Stomach smooth muscle (tissue), 2 donors: ENCODE data around the gene APBB2.
A peak's percentile ranks its signal among the peaks of the same experiment; 100 is the strongest.

Experiments used
- H3K27ac ChIP-seq: one replicate; pipeline ENCODE4 v1.7.0; 2013; ENCODE audit warnings: mild to moderate bottlenecking, low read length, inconsistent platforms
- H3K27me3 ChIP-seq, 2 donors: one replicate each; pipeline ENCODE4 v1.7.0; 2013; ENCODE audit warnings: low read length in 2 of 2; ENCODE audit not compliant: insufficient read depth in 2 of 2, control insufficient read depth in 1 of 2
- H3K36me3 ChIP-seq, 2 donors: one replicate each; pipeline ENCODE4 v1.7.0; 2013; ENCODE audit warnings: low read length in 2 of 2; ENCODE audit not compliant: control insufficient read depth in 2 of 2, insufficient read depth in 2 of 2
- H3K4me1 ChIP-seq: one replicate; pipeline ENCODE4 v1.7.0; 2013; ENCODE audit warnings: low read length; ENCODE audit not compliant: control insufficient read depth, insufficient read depth
- H3K4me3 ChIP-seq, 2 donors: one replicate each; pipeline ENCODE4 v1.7.0; 2013; ENCODE audit warnings: low read length in 2 of 2
- H3K9ac ChIP-seq, 2 donors: one replicate each; pipeline ENCODE4 v1.7.0; 2013; ENCODE audit warnings: low read length in 2 of 2, mild to moderate bottlenecking in 1 of 2
- H3K9me3 ChIP-seq, 2 donors: one replicate each; pipeline ENCODE4 v1.7.0; 2013; ENCODE audit warnings: low read length in 2 of 2; ENCODE audit not compliant: control insufficient read depth in 2 of 2
- donor health status: healthy.
- donor health status: Pancreatic carcinoma.

Gene APBB2

DNA sequence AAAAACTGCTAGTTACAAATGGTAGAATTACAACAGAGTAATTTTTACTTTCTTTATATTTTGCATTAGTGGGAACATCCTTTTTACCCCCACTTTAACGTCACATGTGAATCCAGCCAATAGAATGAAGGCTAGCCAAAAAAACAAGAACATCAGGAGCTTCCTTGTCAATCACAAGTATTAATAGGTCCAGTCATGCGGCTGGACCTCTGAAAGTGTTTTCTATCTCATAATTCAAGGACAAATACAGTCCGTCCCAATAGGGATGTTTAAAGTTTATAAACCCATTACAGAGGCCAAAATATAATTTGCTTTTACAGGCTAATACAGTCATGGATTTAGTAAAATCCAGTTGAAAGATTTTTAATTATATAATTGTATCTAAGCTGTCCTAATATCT lies 110.7 kb downstream of the APBB2 start:
- Histone ChIP-seq H3K9ac (no peak overlapping the region), H3K4me3 (no peak overlapping the region), H3K4me1 (peaks cover under 1% of the 10 kb centered on the region), H3K36me3 (no peaks in the 10 kb centered on the region), H3K27me3 (no peaks in the 10 kb centered on the region), H3K9me3 (no peaks in the 10 kb centered on the region), H3K27ac (no peak overlapping the region)

DNA sequence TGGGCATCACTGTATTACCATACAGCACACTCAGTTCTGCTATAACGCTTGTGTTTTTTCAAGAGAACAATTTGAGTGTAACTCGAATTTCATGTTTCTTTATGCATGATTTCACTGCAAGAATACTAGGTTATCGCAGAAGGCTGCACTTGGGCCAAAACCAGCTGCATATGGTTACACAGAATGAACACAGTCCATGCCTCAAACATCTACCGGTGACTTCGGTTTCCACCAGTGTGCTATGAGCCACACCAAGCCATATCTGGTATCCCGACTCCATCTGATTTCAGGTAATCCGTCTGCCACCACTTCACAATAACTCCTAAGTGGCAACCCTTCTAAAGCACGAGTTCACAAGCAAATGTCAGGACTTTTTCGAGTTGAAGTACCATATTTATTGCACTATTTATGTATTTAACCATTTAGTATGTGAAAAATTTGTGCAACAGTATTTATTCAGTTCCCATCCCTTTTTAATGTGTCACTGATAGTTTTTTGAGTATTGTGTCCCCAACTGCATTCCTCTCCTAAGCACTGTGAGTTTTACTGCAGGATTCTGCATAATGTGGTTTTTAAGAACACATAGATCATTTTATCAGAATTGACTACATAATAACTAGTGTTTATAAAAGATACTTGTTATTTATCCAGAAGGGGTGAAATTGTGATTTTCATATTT lies 111.8 kb downstream of the APBB2 start:
- Histone ChIP-seq H3K9ac (no peak overlapping the region), H3K27me3 (no peaks in the 10 kb centered on the region), H3K4me3 (no peak overlapping the region), H3K36me3 (no peaks in the 10 kb centered on the region), H3K27ac (no peak overlapping the region), H3K4me1 (peaks cover 8% of the 10 kb centered on the region), H3K9me3 (no peaks in the 10 kb centered on the region)

DNA sequence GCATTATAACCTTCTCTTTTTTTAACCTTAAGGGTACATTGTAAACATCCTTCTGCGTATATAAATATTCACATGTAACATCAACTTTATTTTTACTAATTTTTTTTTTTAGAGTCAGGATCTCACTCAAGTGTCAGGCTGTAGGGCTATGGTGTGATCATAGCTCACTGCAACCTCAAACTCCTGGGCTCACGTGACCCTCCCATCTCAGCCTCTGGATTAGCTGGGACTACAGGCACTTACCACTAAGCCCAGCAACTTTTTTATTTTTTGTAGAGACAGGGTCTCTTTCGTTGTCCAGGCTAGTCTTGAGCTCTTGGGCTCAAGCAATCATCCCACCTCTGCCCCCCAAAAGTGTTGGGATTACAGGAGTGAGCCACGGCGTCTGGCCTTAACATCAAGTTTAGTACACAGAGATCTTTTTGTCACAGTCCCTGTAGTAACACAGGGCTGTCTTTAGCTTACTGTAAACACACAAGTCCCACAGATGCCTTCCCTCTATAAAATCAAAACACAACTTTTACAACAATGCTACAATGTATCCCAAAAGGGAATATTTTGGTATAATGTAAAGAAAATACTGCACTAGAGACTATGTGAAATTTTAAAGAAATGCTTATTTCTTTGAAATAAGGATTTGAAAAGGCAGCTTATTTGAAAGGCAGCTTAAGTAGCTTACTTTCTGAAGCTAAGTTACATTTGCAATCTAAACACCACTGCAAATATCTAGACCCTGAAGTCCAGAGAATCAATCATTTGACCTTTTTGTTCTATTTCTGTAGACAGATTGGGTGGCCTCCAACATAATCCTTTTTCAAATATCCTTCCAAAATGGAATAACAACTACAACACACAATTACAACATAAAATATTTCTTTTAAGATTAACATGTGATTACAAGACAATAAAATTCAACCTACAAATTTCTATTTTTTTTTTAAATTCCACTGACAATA lies 116.0 kb downstream of the APBB2 start:
- no peaks in the 10 kb centered on the region for H3K9me3 ChIP-seq
- H3K9ac ChIP-seq, result no peak overlapping the region
- no peaks in the 10 kb centered on the region for H3K27me3 ChIP-seq
- H3K27ac ChIP-seq, result no peak overlapping the region
- H3K4me1 ChIP-seq, result peaks cover 8% of the 10 kb centered on the region
- peak overlapping the region in 1 of 2 donors; percentile 3 for H3K4me3 ChIP-seq
- H3K36me3 ChIP-seq, result no peaks in the 10 kb centered on the region

DNA sequence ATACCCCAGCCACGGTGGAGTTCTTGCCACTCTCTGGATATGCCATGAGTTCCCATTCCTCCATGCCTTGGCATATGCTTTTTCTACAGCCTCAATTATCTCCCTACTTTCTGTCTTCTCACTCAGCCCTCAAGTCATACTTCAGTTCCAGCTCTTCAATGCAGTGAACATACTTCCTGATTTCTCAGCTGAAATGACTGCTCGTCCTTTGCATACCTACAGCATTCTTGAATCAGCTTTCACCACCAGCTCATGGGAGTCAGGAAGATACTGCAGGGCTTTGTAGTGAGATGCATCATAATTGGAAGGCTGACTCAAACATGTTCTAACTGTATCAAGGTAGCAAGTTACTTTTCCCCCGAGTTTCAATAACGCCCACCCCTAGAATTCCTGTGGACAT lies 118.4 kb downstream of the APBB2 start:
- H3K9me3 ChIP-seq, result no peaks in the 10 kb centered on the region
- H3K9ac ChIP-seq, result no peak overlapping the region
- H3K27me3 ChIP-seq, result no peaks in the 10 kb centered on the region
- H3K4me3 ChIP-seq, result no peak overlapping the region
- no peak overlapping the region for H3K27ac ChIP-seq
- H3K36me3 ChIP-seq, result no peaks in the 10 kb centered on the region
- H3K4me1 ChIP-seq, result peaks cover 8% of the 10 kb centered on the region

DNA sequence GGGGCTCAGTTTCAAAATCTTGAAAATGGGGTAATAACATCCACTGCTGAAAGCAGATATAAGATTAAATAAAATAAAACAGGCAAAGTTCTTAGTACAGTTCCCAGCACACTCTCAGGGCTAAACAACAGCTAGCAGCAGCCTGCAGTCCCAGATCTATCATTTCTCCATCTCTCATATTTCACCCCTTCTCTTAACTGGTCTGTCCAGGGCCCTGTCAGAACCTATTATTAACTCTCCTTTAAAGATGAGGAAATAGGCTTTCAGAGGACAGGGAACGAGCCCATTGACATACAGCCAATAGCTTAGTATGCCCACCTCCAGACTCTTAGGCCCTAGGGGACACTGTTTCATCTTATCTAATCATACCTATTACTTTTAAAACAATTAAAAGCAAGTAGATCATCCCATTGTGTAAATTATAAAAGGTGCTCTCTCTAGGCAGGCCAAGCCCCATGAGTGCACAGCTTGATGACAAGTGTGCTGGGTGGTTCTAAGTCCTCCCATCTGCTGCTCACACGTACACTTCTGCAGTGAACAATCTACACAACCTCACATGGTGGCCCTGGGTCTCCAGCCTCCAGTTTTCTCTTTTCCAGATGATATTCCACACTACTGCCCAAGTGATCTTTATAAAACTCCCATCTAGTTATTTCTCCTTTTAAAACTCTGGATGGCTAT lies 119.0 kb downstream of the APBB2 start:
- peaks cover 8% of the 10 kb centered on the region for H3K4me1 ChIP-seq
- no peaks in the 10 kb centered on the region for H3K27me3 ChIP-seq
- no peak overlapping the region for H3K4me3 ChIP-seq
- H3K36me3 ChIP-seq, result no peaks in the 10 kb centered on the region
- no peak overlapping the region for H3K27ac ChIP-seq
- no peaks in the 10 kb centered on the region for H3K9me3 ChIP-seq
- H3K9ac ChIP-seq, result no peak overlapping the region

DNA sequence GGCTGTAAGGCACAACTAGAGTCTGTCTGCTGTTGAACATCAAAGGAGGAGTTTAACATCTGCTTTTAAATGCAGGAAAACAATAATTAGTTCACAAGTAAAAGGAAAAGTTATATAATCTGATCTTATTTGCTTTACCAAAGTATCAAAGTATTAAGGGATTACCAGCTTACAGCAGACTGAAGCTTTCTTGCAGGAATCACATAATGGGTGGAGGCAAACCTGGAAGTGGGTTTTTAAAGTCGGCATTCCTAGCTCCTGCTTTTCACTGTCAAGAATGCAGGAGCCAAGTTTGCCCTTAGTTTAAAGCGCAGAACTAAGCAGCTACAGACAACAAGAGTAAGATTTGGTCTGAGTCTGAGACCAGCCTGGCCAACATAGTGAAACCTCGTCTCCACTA lies 122.2 kb downstream of the APBB2 start:
- H3K27me3 ChIP-seq, result no peaks in the 10 kb centered on the region
- H3K4me3 ChIP-seq, result no peak overlapping the region
- no peaks in the 10 kb centered on the region for H3K9me3 ChIP-seq
- no peaks in the 10 kb centered on the region for H3K4me1 ChIP-seq
- no peak overlapping the region for H3K27ac ChIP-seq
- no peak overlapping the region for H3K9ac ChIP-seq
- H3K36me3 ChIP-seq, result no peaks in the 10 kb centered on the region

DNA sequence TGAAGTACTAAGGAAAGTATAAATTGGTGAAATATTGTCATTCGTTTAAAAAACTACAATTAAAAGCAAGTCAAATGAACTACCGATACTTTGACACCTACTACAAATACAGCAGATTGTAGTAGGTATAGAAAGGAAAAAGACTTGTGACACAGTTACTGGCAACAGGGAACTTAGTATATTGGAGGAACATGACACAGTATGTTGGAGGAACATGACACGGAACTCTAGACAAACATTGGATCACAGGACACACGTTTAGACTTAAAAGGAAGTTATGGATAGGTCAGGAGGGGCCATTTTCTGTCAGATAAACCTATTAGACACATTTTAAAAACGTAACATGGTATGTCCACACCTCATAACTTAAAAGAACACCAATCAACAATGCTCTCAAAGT lies 132.5 kb downstream of the APBB2 start:
- Histone ChIP-seq H3K27me3 (no peaks in the 10 kb centered on the region), H3K9ac (no peak overlapping the region), H3K9me3 (peaks cover 0 to 5% of the 10 kb centered on the region in 2 donors), H3K27ac (no peak overlapping the region), H3K4me3 (no peak overlapping the region), H3K4me1 (peaks cover 4% of the 10 kb centered on the region), H3K36me3 (no peaks in the 10 kb centered on the region)

DNA sequence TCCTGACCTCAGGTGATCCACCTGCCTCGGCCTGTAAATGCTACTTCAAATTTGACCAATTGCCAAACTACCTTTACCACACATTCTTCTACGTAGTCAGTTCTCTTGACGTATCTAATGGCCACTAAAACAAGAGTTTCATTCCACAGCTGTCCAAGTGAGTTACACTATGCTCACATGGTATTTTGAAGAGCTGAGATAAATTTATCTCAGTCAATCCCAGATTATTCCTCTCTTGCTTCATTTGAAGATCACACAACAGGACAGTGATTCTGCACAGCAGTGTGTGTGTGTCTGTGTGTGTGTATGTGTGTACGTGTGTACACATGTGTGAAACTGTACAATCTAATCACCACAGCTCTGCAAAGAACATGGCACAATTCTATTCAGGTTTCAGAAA lies 133.4 kb downstream of the APBB2 start:
- Histone ChIP-seq H3K27me3 (no peaks in the 10 kb centered on the region), H3K9ac (no peak overlapping the region), H3K9me3 (no peaks in the 10 kb centered on the region), H3K36me3 (no peaks in the 10 kb centered on the region), H3K4me1 (peaks cover 4% of the 10 kb centered on the region), H3K27ac (no peak overlapping the region), H3K4me3 (no peak overlapping the region)

DNA sequence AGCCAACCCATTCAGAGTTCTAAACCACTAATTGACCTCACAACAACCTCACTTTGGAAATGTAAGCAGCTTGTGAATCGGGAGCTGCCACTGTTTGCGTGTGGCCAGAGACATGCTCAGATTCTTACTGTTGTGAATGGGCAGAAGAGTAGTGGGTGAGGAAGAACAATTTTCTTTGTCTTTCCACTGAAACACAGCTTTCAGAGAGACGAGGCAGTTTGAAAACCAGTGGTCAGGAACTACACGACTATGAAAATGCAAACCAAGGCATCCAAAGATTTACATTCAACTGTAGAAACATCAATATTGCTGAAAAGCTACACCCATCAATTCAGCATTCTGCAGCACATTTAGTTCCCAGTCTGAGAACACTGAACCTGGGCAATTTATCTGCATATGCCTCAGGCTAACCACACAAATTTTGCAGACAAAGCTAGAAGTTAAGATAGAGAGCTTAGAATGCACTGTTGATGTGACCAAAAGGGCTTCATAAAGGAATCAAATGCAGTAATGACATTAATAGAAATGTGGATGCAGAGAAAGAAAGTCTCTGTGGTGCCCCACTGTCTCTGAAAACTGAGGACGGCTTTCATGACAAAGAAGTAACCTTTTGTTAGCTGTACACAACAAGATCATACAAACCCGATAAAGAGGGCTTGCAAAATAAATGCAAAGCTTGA lies 134.3 kb downstream of the APBB2 start:
- Histone ChIP-seq H3K9me3 (no peaks in the 10 kb centered on the region), H3K36me3 (no peaks in the 10 kb centered on the region), H3K27ac (no peak overlapping the region), H3K27me3 (no peaks in the 10 kb centered on the region), H3K9ac (no peak overlapping the region), H3K4me3 (no peak overlapping the region), H3K4me1 (peaks cover 4% of the 10 kb centered on the region)

DNA sequence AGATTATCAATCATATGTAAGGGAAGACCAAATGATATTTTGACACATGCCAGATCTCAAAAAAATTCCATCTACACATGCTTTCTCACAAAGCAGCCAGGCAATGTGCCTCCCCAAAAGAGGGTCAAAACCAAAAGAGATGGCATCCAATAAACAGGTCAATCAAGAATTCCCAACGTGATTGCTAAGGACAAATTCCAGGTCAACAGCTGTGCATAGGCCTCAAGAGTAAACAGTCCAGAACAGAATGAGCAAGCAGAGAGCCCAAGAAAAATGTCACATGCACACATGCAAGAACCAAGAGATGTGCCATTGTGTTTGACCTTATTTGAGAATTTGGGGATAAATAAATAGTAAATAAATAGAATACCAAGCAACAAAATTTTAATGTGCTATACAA lies 136.7 kb downstream of the APBB2 start:
- Histone ChIP-seq H3K4me1 (peaks cover 4% of the 10 kb centered on the region), H3K27ac (no peak overlapping the region), H3K9ac (no peak overlapping the region), H3K27me3 (no peaks in the 10 kb centered on the region), H3K4me3 (no peak overlapping the region), H3K9me3 (no peaks in the 10 kb centered on the region), H3K36me3 (no peaks in the 10 kb centered on the region)
